DND-41 (cell line): Measurements from ENCODE around the gene TMEM134.

Experiments used
- ATAC-seq: fragments of 200-7000 bp; cut with Tn5 transposase; 3 replicates; pipeline ENCODE4 v1.9.1; 2021; ENCODE audit warnings: low read depth; ENCODE audit not compliant: insufficient read depth
- DNase-seq: peaks from one replicate; pipeline ENCODE4 v3.0.0-alpha.2; 2020
- H2AFZ ChIP-seq: 2 replicates; pipeline ENCODE4 v1.6.0; 2012; ENCODE audit warnings: low read depth, low read length
- H3K27ac ChIP-seq: 2 replicates; pipeline ENCODE4 v1.5.1; 2012; ENCODE audit warnings: low read length, inconsistent platforms
- H3K27me3 ChIP-seq: fragments of 200-600 bp; sonication (generic); 2 replicates; pipeline ENCODE4 v1.6.0; 2012; ENCODE audit warnings: low read length, mild to moderate bottlenecking, inconsistent platforms; ENCODE audit not compliant: insufficient read depth, poor library complexity
- H3K36me3 ChIP-seq: 2 replicates; pipeline ENCODE4 v1.5.1; 2012; ENCODE audit warnings: low read length, inconsistent platforms; ENCODE audit not compliant: insufficient read depth
- H3K4me1 ChIP-seq: 2 replicates; pipeline ENCODE4 v1.5.1; 2012; ENCODE audit warnings: mild to moderate bottlenecking, low read length; ENCODE audit not compliant: insufficient read depth
- H3K4me2 ChIP-seq: 2 replicates; pipeline ENCODE4 v1.6.0; 2012; ENCODE audit warnings: mild to moderate bottlenecking, moderate library complexity, low read length, inconsistent platforms; ENCODE audit not compliant: insufficient read depth
- H3K4me3 ChIP-seq, 2 experiments: fragments of 200-600 bp in 1 of 2; shearing (Covaris generic) in 1 of 2; 2 replicates each; pipeline ENCODE4 v1.5.1; 2012 to 2016; ENCODE audit warnings: inconsistent platforms in 2 of 2, low read length in 2 of 2, mild to moderate bottlenecking in 2 of 2, low read depth in 1 of 2, moderate library complexity in 1 of 2
- H3K79me2 ChIP-seq: 2 replicates; pipeline ENCODE4 v1.6.0; 2012; ENCODE audit warnings: low read length, inconsistent platforms; ENCODE audit not compliant: insufficient read depth
- H3K9ac ChIP-seq: 2 replicates; pipeline ENCODE4 v1.6.0; 2012; ENCODE audit warnings: low read depth, mild to moderate bottlenecking, inconsistent platforms, low read length, moderate library complexity
- H3K9me3 ChIP-seq: 2 replicates; pipeline ENCODE4 v1.5.1; 2012; ENCODE audit warnings: low read length, moderate library complexity, mild to moderate bottlenecking, inconsistent platforms; ENCODE audit not compliant: insufficient read depth, severe bottlenecking
- H4K20me1 ChIP-seq: 2 replicates; pipeline ENCODE4 v1.6.0; 2012; ENCODE audit warnings: low read length; ENCODE audit not compliant: insufficient read depth
- EZH2 ChIP-seq: IDR thresholded peaks from 3 replicates; pipeline ENCODE4 v1.6.1; 2012; ENCODE audit warnings: borderline replicate concordance, low read depth, mild to moderate bottlenecking, moderate library complexity, low read length, inconsistent platforms; ENCODE audit not compliant: severe bottlenecking
- TF ChIP-seq, protein P1 (sequence below): IDR thresholded peaks from 2 replicates; pipeline ENCODE4 v1.5.1; 2012; ENCODE audit warnings: borderline replicate concordance, low read length, moderate library complexity, mild to moderate bottlenecking; ENCODE audit not compliant: poor library complexity, severe bottlenecking; ENCODE audit errors: extremely low read depth

Gene TMEM134

DNA sequence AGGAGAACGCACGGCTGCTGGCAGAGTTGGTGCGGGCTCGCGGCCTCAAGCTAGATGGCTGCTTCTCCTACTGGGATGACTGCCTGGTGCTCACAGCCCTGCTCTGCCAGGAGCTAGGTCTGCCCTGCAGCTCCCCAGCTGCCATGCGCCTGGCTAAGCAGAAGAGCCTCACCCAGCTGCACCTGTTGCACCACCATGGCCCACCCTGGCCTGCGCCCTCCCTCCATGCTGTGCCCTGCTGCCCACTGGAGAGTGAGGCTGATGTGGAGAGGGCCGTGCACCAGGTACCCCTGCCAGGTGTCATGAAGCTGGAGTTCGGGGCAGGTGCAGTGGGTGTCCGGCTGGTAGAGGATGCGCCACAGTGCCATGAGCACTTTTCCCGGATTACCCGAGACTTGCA is 45.6 kb downstream of the TMEM134 start:
- Histone ChIP-seq H3K4me2 (no peak overlapping the region), H2AFZ (no peak overlapping the region), H4K20me1 (no peaks in the 10 kb centered on the region), H3K79me2 (peaks cover 28% of the 10 kb centered on the region), H3K4me1 (peaks cover 36% of the 10 kb centered on the region), H3K27ac (no peak overlapping the region), H3K9me3 (no peaks in the 10 kb centered on the region), H3K9ac (no peak overlapping the region), H3K4me3 (no peak overlapping the region), H3K36me3 (peaks cover 6% of the 10 kb centered on the region; the same call in 1 of the 2 replicates), H3K27me3 (no peaks in the 10 kb centered on the region)
- ATAC-seq (no peak), DNase-seq (no peak)
- TF ChIP-seq, protein P1, sequence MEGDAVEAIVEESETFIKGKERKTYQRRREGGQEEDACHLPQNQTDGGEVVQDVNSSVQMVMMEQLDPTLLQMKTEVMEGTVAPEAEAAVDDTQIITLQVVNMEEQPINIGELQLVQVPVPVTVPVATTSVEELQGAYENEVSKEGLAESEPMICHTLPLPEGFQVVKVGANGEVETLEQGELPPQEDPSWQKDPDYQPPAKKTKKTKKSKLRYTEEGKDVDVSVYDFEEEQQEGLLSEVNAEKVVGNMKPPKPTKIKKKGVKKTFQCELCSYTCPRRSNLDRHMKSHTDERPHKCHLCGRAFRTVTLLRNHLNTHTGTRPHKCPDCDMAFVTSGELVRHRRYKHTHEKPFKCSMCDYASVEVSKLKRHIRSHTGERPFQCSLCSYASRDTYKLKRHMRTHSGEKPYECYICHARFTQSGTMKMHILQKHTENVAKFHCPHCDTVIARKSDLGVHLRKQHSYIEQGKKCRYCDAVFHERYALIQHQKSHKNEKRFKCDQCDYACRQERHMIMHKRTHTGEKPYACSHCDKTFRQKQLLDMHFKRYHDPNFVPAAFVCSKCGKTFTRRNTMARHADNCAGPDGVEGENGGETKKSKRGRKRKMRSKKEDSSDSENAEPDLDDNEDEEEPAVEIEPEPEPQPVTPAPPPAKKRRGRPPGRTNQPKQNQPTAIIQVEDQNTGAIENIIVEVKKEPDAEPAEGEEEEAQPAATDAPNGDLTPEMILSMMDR, result no peak
- no peak for TF ChIP-seq EZH2

DNA sequence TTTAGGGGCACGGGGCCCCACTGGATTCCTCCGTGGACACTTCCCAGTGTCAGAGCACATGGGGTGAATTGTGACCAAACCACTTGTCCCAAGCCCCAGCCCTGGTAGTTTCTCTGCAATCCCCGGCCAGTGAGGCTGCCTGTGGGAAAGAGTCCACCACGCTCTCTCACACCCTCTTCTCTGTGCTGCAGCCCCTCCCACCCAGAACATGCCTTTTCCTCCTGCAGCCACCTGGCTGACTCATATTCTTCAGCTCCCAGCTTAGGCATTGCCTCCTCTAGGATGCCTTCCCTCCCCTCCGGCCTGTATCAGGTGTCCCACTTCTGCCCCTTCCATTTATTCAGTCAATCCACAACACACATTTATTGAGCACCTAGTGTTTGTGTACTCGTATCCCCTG is 46.2 kb downstream of the TMEM134 start:
- no peak for DNase-seq
- H3K4me3 ChIP-seq, result no peak overlapping the region
- TF ChIP-seq, protein P1, result no peak
- no peak for TF ChIP-seq EZH2
- no peaks in the 10 kb centered on the region for H4K20me1 ChIP-seq
- peaks cover 41% of the 10 kb centered on the region for H3K4me1 ChIP-seq
- no peak for ATAC-seq
- H3K79me2 ChIP-seq, result peaks cover 27% of the 10 kb centered on the region
- H2AFZ ChIP-seq, result no peak overlapping the region
- H3K27ac ChIP-seq, result no peak overlapping the region
- peaks cover 6% of the 10 kb centered on the region; the same call in 1 of the 2 replicates for H3K36me3 ChIP-seq
- no peaks in the 10 kb centered on the region for H3K27me3 ChIP-seq
- H3K9ac ChIP-seq, result no peak overlapping the region
- H3K9me3 ChIP-seq, result no peaks in the 10 kb centered on the region
- no peak overlapping the region for H3K4me2 ChIP-seq

DNA sequence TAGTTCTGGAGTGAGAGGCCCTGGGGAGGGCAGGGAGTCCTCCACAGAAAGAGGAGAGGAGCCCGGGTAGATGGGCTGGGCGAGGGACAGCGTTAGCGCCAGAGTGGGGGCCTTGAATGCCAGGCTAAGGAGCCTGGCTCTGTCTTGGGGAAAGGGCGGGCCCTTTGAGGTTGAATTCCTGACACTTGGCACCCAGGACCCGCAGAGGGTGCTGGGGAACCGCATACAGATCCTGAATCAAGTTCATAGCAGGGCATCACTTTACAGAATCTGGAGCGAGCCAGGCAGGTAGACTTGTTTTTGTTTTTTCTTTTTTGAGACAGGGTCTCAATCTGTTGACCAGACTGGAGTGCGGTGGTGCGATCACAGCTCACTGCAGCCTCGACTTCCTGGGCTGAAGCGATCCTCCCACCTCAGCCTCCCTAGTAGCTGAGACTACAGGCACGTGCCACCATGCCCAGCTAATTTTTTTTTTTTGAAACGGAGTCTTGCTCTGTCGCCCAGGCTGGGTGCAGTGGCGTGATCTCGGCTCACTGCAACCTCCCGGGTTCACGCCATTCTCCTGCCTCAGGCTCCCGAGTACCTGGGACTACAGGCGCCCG is 47.5 kb downstream of the TMEM134 start:
- Histone ChIP-seq H3K4me1 (peaks cover 46% of the 10 kb centered on the region), H3K9ac (no peak overlapping the region; the same call in 1 of the 2 replicates), H3K9me3 (no peaks in the 10 kb centered on the region), H3K79me2 (peaks cover 29% of the 10 kb centered on the region), H3K4me3 (peak overlapping the region in 1 of 2 experiments; percentile 38; a peak in 2 of 4 replicates), H2AFZ (no peak overlapping the region), H3K4me2 (peak overlapping the region; percentile 95), H3K27ac (no peak overlapping the region), H3K36me3 (peaks cover 6% of the 10 kb centered on the region; the same call in 1 of the 2 replicates), H4K20me1 (no peaks in the 10 kb centered on the region), H3K27me3 (no peaks in the 10 kb centered on the region)
- ATAC-seq, result no peak
- TF ChIP-seq, protein P1, result no peak
- TF ChIP-seq EZH2, result no peak
- DNase-seq, result no peak
